ENCODE results near the gene GALNT14.
"Not testable (repeated sequence)": the region's sequence is repeated elsewhere in the genome, so short reads cannot be mapped to it uniquely, and the experiment has no call there.

Gene GALNT14, protein sequence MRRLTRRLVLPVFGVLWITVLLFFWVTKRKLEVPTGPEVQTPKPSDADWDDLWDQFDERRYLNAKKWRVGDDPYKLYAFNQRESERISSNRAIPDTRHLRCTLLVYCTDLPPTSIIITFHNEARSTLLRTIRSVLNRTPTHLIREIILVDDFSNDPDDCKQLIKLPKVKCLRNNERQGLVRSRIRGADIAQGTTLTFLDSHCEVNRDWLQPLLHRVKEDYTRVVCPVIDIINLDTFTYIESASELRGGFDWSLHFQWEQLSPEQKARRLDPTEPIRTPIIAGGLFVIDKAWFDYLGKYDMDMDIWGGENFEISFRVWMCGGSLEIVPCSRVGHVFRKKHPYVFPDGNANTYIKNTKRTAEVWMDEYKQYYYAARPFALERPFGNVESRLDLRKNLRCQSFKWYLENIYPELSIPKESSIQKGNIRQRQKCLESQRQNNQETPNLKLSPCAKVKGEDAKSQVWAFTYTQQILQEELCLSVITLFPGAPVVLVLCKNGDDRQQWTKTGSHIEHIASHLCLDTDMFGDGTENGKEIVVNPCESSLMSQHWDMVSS

DNA sequence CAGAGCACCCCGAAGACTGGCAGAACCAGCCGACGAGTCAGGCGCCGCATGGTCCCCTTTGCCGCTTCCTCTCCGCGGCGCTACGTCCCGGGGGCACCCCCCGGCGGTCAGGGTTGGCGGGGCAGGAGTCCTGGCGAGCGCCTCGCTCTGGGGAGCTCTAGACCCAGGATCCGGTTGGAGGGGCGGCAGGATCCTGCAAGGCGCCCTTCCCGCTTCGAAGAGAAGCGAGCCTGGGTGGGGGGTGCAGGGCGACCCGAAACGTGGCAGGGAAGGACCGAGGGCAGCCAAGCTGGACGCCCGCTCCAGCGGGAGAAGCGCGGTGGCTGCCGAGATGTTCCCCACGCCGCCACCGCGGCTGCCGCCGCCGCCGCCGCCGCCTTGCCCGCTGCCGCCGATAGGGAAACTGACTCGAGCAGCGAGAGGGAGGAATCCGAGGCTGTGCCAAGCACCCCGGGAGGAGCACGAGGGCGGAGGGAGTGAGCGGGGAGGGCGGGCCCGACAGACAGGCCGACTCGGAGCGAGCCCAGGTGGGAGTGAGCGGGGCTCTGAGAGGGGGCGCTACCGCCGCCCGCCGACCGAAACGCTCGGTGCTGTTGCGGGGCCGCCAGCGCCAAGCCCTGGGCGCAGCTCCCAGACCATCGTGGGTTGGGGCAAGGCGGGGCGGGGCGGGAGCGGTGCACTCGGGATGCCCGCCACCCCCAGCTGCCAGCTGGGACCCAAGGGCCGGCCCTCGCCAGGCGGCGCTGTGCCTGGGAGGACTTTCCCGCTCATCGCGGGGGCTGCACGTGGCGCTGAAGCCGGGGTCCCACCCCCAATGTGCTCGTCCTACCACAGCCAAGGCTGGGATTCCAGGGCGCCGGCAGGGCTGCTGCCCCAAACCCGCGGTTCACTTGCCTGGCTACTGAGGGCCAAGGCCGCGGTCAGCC lies at the start of gene GALNT14:
Gene GALNT14 (minus strand): TSS at position 404 of the 926 bp plus-strand sequence. CDS start 354 bp downstream, at position 50.
- Histone ChIP-seq H3K36me3 (ENCODE audit: insufficient read depth, low read length) (no peaks in the 10 kb centered on the region), H3K9ac (ENCODE audit: low read depth, low read length) (peak within 1 kb of the TSS; percentile 52)

GRCh38 chr2:31187166-31187565 lies 48.9 kb upstream of the GALNT14 start:
- H3K4me1 ChIP-seq (ENCODE audit: insufficient read depth, low read length): no peaks in the 10 kb centered on the region
- H3K9me3 ChIP-seq (ENCODE audit: control insufficient read depth, insufficient read depth, low read length): no peaks in the 10 kb centered on the region
- H3K9ac ChIP-seq (ENCODE audit: low read depth, low read length): no peak overlapping the region
- no peaks in the 10 kb centered on the region for H3K36me3 ChIP-seq (ENCODE audit: insufficient read depth, low read length)

More for the DNA sequence above, at the start of gene GALNT14:
- Histone ChIP-seq H3K4me1 (ENCODE audit: insufficient read depth, low read length) (no peaks in the 10 kb centered on the region), H3K9me3 (ENCODE audit: control insufficient read depth, insufficient read depth, low read length) (peaks cover 2% of the 10 kb centered on the region)

DNA sequence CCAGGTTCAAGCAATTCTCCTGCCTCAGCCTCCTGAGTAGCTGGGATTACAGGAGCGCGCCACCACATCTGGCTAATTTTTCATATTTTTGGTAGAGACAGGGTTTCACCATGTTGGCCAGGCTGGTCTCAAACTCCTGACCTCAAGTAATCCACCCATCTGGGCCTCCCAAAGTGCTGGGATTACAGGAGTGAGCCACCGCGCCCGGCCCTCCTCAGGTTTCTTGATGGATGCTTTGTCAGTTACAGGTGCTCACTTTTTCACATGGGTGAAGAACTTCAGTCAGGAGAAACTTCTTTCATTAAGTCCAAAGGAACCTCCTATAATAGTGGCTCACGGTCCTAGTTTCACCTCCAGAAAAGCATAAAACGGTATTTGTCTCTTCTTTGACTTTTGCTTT lies 45.7 kb upstream of the GALNT14 start:
- not testable (repeated sequence) for H3K36me3 ChIP-seq (ENCODE audit: insufficient read depth, low read length); H3K9ac ChIP-seq (ENCODE audit: low read depth, low read length); H3K9me3 ChIP-seq (ENCODE audit: control insufficient read depth, insufficient read depth, low read length); H3K4me1 ChIP-seq (ENCODE audit: insufficient read depth, low read length)

GRCh38 chr2:31176742-31177141 lies 38.5 kb upstream of the GALNT14 start:
- no peaks in the 10 kb centered on the region for H3K4me1 ChIP-seq (ENCODE audit: insufficient read depth, low read length)
- no peaks in the 10 kb centered on the region for H3K36me3 ChIP-seq (ENCODE audit: insufficient read depth, low read length)
- H3K9me3 ChIP-seq (ENCODE audit: control insufficient read depth, insufficient read depth, low read length): no peaks in the 10 kb centered on the region
- no peak overlapping the region for H3K9ac ChIP-seq (ENCODE audit: low read depth, low read length)

DNA sequence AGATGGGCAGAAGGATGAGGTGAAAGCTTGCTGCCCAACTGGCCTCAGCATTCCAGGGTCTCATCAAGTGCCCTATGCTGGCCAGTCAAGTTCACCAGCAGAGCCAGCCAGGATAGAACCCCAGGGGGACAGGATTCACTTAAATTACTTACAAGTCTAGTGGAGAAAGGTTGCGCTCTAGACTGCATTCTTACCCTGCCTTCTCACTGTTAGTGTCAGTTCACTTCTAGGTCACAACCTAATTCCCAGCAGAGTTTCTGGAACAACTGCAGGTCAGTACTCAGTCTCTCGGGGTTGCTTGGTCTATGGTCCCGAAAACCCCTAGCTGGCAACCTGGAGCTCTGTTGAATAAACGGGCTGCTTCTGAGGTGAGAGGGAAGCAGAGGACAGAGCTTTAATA lies 32.9 kb upstream of the GALNT14 start:
- Histone ChIP-seq H3K9me3 (ENCODE audit: control insufficient read depth, insufficient read depth, low read length) (no peaks in the 10 kb centered on the region), H3K36me3 (ENCODE audit: insufficient read depth, low read length) (no peaks in the 10 kb centered on the region), H3K9ac (ENCODE audit: low read depth, low read length) (no peak overlapping the region), H3K4me1 (ENCODE audit: insufficient read depth, low read length) (no peaks in the 10 kb centered on the region)

DNA sequence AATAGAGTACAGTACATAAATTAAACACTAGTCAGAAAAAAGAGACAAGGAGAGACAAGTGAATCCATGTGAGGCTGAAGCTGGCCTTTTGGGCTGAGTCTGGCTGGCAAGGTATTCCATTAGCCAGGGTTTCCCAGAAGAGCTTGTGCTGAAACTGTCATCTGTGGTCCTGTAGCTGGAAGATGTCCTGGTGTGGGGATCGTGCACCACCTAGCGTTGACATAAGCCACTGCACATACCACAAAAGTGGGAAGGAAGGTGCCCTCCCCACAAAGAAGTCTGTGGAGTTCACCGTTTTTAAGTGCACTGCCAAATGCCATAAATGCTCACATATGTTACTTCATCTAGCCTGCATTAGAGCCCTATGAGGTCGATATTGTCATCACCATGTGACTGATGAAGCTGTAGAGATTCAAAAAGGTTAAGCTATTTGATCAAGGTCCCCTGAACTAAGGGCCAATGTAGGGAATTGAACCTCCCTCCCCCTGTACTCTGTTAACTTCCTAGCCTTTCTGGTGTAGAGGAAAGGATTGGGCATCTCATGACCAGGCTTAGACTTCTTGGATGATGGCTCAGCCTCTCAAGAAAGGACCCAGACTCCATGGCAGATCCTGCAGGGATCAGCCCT lies 31.9 kb upstream of the GALNT14 start:
- H3K9me3 ChIP-seq (ENCODE audit: control insufficient read depth, insufficient read depth, low read length): no peaks in the 10 kb centered on the region
- H3K36me3 ChIP-seq (ENCODE audit: insufficient read depth, low read length): no peaks in the 10 kb centered on the region
- no peak overlapping the region for H3K9ac ChIP-seq (ENCODE audit: low read depth, low read length)
- no peaks in the 10 kb centered on the region for H3K4me1 ChIP-seq (ENCODE audit: insufficient read depth, low read length)

- H3K9me3 ChIP-seq (ENCODE audit: control insufficient read depth, insufficient read depth, low read length): no peaks in the 10 kb centered on the region
- H3K9ac ChIP-seq (ENCODE audit: low read depth, low read length): no peak overlapping the region
- no peaks in the 10 kb centered on the region for H3K4me1 ChIP-seq (ENCODE audit: insufficient read depth, low read length)
- no peaks in the 10 kb centered on the region for H3K36me3 ChIP-seq (ENCODE audit: insufficient read depth, low read length)
Measured at GRCh38 chr2:31168291-31168690, 30.1 kb upstream of the GALNT14 start.

DNA sequence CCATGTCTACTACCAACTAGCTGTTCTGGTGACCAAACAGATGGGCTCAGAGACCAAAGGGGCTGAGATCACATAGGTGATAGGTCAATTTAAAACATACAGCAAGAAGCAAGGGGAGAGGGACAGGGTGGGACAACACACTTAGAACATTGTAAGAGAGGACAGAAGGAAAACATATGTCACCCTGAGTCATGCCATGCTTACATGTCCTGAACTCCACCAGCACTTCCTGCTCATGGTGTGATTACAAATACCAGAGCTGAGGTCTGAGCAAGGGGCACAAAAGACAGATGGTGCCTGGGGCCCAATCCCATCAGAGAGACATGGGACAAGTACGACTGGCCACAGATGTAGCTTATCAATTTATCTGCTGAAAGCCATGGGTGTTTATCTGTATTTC lies 28.7 kb upstream of the GALNT14 start:
- Histone ChIP-seq H3K9me3 (ENCODE audit: control insufficient read depth, insufficient read depth, low read length) (no peaks in the 10 kb centered on the region), H3K9ac (ENCODE audit: low read depth, low read length) (no peak overlapping the region), H3K4me1 (ENCODE audit: insufficient read depth, low read length) (no peaks in the 10 kb centered on the region)

DNA sequence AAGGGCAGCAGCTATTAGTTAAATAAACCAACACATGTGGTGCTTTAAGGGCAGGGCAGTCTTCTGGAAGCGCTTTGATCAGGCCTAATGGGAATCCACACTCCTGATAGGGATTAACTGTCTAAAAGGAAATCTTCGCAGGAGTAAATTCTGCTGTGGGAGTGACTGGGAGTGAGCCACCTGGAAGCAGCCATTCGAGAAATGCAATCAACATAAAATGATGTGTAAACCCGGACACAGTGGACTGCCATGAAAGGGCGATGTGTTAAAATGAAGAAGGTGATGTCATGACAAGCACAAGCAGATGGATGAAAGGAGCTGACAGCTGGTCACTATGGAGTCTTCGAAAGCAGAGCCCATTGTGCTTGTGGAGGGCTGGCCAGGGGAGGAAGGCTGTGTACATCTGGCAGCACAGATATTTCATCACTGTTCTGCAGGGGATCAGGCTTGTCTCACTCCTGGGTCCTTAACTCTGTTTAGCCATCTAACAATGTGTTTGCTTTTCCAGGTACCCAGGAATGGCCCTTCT lies 24.8 kb upstream of the GALNT14 start:
- H3K4me1 ChIP-seq (ENCODE audit: insufficient read depth, low read length): no peaks in the 10 kb centered on the region

More for the DNA sequence above, 28.7 kb upstream of the GALNT14 start:
- no peaks in the 10 kb centered on the region for H3K36me3 ChIP-seq (ENCODE audit: insufficient read depth, low read length)

GRCh38 chr2:31161637-31162036 lies 23.4 kb upstream of the GALNT14 start:
- Histone ChIP-seq H3K4me1 (ENCODE audit: insufficient read depth, low read length) (no peaks in the 10 kb centered on the region), H3K36me3 (ENCODE audit: insufficient read depth, low read length) (no peaks in the 10 kb centered on the region), H3K9ac (ENCODE audit: low read depth, low read length) (no peak overlapping the region), H3K9me3 (ENCODE audit: control insufficient read depth, insufficient read depth, low read length) (no peaks in the 10 kb centered on the region)

More for the DNA sequence above, 24.8 kb upstream of the GALNT14 start:
- H3K9ac ChIP-seq (ENCODE audit: low read depth, low read length): no peak overlapping the region
- no peaks in the 10 kb centered on the region for H3K36me3 ChIP-seq (ENCODE audit: insufficient read depth, low read length)
- H3K9me3 ChIP-seq (ENCODE audit: control insufficient read depth, insufficient read depth, low read length): no peaks in the 10 kb centered on the region

GRCh38 chr2:31151501-31151900 lies 13.3 kb upstream of the GALNT14 start:
- Histone ChIP-seq H3K9me3 (ENCODE audit: control insufficient read depth, insufficient read depth, low read length) (no peaks in the 10 kb centered on the region), H3K36me3 (ENCODE audit: insufficient read depth, low read length) (no peaks in the 10 kb centered on the region), H3K9ac (ENCODE audit: low read depth, low read length) (no peak overlapping the region), H3K4me1 (ENCODE audit: insufficient read depth, low read length) (no peaks in the 10 kb centered on the region)

- H3K36me3 ChIP-seq (ENCODE audit: insufficient read depth, low read length): no peaks in the 10 kb centered on the region
- no peak overlapping the region for H3K9ac ChIP-seq (ENCODE audit: low read depth, low read length)
- H3K4me1 ChIP-seq (ENCODE audit: insufficient read depth, low read length): no peaks in the 10 kb centered on the region
- no peaks in the 10 kb centered on the region for H3K9me3 ChIP-seq (ENCODE audit: control insufficient read depth, insufficient read depth, low read length)
Measured at GRCh38 chr2:31150120-31150670, 12.0 kb upstream of the GALNT14 start.

DNA sequence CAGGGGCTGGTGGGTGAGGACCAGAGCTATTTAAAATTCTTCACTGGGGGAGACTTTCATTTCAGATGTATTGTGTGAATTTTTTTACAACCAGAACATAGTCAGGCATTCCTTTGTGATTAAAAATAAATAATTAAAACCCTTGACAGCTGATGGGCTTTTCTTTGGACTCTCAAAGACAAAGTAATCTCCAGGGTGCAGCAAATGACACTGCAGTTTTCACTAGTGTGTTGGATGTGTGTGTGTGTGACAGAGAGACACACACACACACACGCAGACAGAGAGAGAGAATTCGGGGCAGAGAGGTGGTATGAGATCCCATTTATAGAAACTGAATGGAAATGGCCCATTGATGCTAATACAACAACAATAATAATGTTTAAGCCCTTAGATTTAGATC lies 10.3 kb upstream of the GALNT14 start:
- no peaks in the 10 kb centered on the region for H3K9me3 ChIP-seq (ENCODE audit: control insufficient read depth, insufficient read depth, low read length)
- H3K9ac ChIP-seq (ENCODE audit: low read depth, low read length): no peak overlapping the region
- H3K4me1 ChIP-seq (ENCODE audit: insufficient read depth, low read length): no peaks in the 10 kb centered on the region
- no peaks in the 10 kb centered on the region for H3K36me3 ChIP-seq (ENCODE audit: insufficient read depth, low read length)

- H3K9me3 ChIP-seq (ENCODE audit: control insufficient read depth, insufficient read depth, low read length): no peaks in the 10 kb centered on the region
- no peaks in the 10 kb centered on the region for H3K4me1 ChIP-seq (ENCODE audit: insufficient read depth, low read length)
- no peak overlapping the region for H3K9ac ChIP-seq (ENCODE audit: low read depth, low read length)
- H3K36me3 ChIP-seq (ENCODE audit: insufficient read depth, low read length): no peaks in the 10 kb centered on the region
Measured at GRCh38 chr2:31147645-31148044, 9.4 kb upstream of the GALNT14 start.
